Stimulated activated CD4-positive, alpha-beta T cell treated with anti-CD3 and anti-CD28 coated beads, Interleukin-2, amount 100 ng/mL, for 24 hours (primary cell): ENCODE measurements around the gene EML2.
"Not testable (repeated sequence)": the region's sequence is repeated elsewhere in the genome, so short reads cannot be mapped to it uniquely, and the experiment has no call there.

ENCODE experiments used
- DNase-seq, 2 donors: peaks; one replicate each; pipeline ENCODE4 v3.0.0-alpha.2; 2020

The EML2 gene, protein sequence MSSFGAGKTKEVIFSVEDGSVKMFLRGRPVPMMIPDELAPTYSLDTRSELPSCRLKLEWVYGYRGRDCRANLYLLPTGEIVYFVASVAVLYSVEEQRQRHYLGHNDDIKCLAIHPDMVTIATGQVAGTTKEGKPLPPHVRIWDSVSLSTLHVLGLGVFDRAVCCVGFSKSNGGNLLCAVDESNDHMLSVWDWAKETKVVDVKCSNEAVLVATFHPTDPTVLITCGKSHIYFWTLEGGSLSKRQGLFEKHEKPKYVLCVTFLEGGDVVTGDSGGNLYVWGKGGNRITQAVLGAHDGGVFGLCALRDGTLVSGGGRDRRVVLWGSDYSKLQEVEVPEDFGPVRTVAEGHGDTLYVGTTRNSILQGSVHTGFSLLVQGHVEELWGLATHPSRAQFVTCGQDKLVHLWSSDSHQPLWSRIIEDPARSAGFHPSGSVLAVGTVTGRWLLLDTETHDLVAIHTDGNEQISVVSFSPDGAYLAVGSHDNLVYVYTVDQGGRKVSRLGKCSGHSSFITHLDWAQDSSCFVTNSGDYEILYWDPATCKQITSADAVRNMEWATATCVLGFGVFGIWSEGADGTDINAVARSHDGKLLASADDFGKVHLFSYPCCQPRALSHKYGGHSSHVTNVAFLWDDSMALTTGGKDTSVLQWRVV

GRCh38 chr19:45638930-45639729, at the start of gene EML2:
TSS of gene EML2 (minus strand) at chr19:45639397. CDS start at chr19:45639376, 21 bp downstream.
- DNase-seq = peak; percentile 62 to 70

GRCh38 chr19:45687599-45687998, 48.4 kb upstream of the EML2 start:
- no peak for DNase-seq

- DNase-seq = not testable (repeated sequence)
Measured at GRCh38 chr19:45685045-45685444, 45.8 kb upstream of the EML2 start.

- DNase-seq = no peak
Measured at GRCh38 chr19:45682908-45683307, 43.7 kb upstream of the EML2 start.

GRCh38 chr19:45682117-45682516, 42.9 kb upstream of the EML2 start:
- DNase-seq = no peak

DNA sequence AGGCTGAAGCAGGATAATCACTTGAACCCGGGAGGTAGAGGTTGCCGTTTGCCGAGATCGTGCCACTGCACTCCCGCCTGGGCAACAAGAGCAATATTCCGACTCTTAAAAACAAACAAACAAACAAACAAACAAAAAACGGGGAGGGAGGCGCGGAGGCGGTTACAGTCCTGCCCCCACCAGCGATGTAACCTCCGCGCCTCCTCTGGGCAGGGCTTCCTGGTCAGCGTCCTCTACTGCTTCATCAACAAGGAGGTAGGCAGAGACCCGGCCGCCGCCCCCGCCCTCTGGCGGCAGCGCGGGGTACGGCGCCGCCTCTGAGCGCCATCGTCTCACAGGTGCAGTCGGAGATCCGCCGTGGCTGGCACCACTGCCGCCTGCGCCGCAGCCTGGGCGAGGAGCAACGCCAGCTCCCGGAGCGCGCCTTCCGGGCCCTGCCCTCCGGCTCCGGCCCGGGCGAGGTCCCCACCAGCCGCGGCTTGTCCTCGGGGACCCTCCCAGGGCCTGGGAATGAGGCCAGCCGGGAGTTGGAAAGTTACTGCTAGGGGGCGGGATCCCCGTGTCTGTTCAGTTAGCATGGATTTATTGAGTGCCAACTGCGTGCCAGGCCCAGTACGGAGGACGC, 42.3 kb upstream of the EML2 start:
- DNase-seq = peak; percentile 87 to 89

GRCh38 chr19:45677351-45678230, 38.4 kb upstream of the EML2 start:
- peak; percentile 84 to 90 for DNase-seq

- peak; percentile 43 to 56 for DNase-seq
Measured at GRCh38 chr19:45676851-45677263, 37.7 kb upstream of the EML2 start.

GRCh38 chr19:45674946-45675345, 35.7 kb upstream of the EML2 start:
- no peak for DNase-seq

GRCh38 chr19:45670670-45671453, 31.7 kb upstream of the EML2 start:
- DNase-seq = peak; percentile 53 to 75

DNA sequence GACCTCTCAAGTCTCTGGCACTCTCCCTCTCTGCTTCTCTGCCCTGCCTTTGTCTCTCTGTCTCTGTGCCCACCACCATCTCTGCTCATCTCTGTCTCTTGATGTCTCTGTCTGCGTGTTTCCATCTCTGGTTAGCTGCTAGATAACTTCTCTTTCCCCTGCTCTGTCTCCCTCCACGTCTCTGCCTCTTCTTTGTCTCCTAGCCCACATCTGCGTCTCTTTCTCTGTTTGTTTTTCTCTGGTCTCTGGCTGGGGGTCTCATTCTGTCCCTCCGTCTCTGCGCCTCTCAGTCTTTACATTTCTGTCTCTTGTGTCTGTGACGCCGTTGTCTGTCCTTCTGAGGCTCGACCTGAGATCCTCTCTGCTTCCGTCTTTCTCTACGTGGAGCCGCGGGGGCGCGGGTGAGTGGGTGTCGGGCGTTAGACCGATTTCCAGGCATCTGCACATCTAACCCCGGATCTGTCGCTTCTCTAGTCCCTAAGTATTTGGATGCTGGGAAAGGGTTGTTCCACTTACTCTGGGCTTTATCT, 29.2 kb upstream of the EML2 start:
- peak; percentile 39 to 44 for DNase-seq

DNA sequence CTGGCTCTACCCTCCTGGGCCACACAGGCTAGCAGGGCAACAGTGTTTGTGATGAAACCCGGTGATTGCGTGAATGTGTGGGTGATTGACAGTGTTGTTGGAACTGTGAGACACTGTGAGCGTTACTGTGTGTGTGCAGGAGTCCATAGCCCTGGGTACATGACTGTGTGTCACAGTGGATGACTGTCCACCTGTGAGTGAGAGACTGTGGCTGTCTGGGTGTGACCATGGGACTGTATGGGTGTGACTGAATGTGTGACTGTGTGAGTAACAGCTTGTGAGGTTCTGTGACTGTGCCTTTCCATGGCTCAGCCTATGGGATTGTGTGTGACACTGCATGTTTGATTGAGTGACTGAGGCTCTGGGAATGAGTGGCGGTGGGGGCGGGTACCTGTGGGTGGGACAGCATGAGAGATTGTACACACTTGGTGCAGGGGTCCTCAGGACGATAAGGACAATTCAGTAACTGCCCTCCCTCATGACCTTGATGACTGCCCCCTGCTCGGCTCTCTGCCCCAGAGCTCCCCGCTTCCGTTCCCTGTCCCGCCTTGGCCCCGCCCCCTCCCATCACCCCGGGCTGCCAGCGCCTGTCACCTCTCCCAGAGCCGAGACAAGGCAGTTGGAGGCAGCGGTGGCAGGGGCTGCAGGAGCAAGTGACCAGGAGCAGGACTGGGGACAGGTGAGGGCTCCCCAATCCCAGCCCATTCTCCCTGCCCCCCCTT, 28.6 kb upstream of the EML2 start, which contains the start of gene GIPR:
GIPR (plus strand) TSS at position 602 of the 722 bp plus-strand sequence. CDS start 1,300 bp downstream, outside the sequence.
- DNase-seq = peak; percentile 75 to 80

GRCh38 chr19:45664575-45664974, 25.4 kb upstream of the EML2 start:
- no peak for DNase-seq

- DNase-seq = no peak
Measured at GRCh38 chr19:45663800-45664199, 24.6 kb upstream of the EML2 start.

DNA sequence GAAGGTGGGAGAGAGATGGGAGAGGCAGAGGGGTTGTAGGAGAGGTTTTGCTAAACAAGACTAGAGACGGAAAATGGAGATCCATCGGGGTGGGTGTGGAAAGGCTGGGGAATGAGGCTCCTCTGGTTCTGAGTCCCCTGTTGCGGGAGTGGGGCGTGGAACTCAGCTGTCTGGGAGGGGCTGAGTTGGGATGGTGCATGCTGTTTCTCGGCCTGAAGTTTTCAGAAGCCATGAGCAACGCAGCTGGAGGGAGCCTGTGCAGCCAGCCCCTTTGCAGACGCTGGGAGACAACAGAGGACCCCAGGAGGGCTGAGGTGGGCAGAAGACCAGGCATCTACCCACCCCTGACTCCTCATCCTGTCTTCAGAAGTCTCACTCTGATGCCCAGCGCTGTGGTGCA, 21.4 kb upstream of the EML2 start:
- DNase-seq = no peak

DNA sequence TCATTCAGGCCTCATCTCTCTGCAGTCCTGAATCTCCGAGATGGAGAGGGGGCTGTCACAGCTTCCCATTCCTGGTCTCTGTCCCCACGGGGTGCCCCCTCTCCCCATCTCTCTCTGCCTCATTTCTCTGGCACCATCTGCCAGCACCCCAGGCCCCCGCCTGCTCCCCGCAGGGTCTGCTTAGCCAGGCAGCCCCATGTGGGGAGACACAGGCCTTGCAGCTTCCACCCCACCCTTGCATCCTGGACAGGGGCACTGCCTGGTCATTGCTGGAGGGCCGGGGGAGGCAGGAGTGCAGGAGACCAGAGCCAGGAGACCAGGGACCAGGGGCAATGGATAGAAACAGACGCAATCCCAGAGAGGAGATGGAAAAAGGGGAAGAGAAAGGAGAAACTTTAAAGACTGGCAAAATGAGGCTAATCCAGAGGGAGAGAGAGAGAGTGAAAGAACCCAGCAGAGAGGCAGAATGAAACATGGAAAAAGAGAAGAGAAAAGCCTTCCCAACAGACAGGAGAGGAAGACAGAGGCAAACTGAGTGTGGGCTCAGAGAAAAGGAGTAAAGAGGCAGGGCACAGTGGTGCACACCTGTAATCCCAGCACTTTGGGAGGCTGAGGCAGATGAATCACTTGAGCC, 20.0 kb upstream of the EML2 start:
- no peak for DNase-seq

DNA sequence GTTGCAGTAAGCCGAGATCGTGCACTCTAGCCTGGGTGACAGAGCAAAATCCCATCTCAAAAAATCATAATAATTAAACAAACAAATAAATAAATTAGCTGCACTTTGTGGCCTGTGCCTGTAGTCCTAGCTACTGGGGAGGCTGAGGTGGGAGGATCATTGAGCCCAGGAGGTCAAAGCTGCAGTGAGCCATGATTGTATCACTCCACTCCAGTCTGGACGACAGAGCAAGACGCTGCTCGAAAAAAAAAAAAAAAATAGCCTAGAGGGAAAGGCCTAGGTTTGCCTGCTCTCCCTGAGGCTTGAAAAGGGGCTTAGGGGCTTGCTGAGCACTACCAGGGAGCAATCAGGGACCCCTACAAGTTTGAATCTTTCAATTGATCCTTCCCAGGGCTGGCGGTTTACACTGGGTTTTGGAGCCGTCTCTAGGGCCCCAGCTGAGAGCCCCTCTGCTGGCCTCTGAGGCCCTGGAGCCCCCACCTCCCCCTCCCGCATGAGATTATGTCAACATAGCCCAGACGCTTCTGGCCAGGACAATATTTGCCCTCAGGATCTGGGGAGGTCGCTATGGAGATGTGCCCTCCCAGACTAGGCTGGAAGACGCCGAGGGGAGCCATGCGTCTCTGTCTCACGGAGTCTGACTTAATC, 18.4 kb upstream of the EML2 start:
- no peak for DNase-seq

GRCh38 chr19:45655073-45655472, 15.9 kb upstream of the EML2 start:
- no peak for DNase-seq

- no peak for DNase-seq
Measured at GRCh38 chr19:45653634-45654033, 14.4 kb upstream of the EML2 start.
